HG02938 (cell line): Measurements from ENCODE around the gene ULBP1.
"Not testable (repeated sequence)": the region's sequence is repeated elsewhere in the genome, so short reads cannot be mapped to it uniquely, and the experiment has no call there.

Experiments
- ATAC-seq: cut with Tn5 transposase; IDR thresholded peaks from one replicate; pipeline ENCODE4 v1.9.1; 2021; ENCODE audit warnings: mild to moderate bottlenecking, moderate library complexity; ENCODE audit not compliant: unreplicated experiment

Gene ULBP1

DNA sequence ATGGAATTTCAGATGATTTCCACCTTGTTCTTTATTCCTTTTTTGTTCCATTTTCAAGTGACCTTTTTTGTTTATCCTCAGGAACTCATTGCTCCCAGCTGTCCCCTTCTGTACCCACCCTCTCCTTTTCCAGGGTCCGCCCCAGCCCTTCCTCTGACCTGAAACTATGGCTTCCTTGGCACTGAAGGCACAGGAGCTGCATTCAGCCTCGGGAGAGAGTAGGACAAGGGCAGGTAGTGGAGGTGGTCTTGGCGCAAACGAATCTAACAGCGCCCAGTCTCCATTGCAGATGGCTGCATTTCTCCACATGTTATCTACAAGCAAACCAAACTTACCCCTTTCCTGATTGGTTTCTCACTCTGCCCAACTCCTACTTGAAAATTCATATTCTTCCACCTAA, 30.7 kb upstream of the ULBP1 start:
- no peak for ATAC-seq

DNA sequence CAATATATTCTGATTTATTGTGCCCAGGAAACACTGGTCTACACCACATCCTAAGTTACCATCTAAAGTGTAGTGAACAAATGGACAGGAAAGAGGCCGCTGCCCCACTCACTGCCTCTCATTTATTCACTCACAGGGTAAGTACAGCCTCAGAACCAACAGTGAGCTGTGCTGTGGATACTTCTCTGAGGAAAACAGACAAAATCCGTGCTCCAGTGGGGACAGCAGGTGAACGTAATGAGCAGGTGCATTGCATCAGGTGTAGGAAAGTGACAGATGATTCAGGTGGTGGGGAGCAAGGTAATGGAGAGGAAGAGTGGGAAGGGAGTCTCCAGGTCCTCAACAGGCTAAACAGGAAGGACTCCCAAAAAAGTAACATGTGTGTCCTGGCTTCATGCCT, 30.3 kb upstream of the ULBP1 start:
- ATAC-seq = no peak

DNA sequence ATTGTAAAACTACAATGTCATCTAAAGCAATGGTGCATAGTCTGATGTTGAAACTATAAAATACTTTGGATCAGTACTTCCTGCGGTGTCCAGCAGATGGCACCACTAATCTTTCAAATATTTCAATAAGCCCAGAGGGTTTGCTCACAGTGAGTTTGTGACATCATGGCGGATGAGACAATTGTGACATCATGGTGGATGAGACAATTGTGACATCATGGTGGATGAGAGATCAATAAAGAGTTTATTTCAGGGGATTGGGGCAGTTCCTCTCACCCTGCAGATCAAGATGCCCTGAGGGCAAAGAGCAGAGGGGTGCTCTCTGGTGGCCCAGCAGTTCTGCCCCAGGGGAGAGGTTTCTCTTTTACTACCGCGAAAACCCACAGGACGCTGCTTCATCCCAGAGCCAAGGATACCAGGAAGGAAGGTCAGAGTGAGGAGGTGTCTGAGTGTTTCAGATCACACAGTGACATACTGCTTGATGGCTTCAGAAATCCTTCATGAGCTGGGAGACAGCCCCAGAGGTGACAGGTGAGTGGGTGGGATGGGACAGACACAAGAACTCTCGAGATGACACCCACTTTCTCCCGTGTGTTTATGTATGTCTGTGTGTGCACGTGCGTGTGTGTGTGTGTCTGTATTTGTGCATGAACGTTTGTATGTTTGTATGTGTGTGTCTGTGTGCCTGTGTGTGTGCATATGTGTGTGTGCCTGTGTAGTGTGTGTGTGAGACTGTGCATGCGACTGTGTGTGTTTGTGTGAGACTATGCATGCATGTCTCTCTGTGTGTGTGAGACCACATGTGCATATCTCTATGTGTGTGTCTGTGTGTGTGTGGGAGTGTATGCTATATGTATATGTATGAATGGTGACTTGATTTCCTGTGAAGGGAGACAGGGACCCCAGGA, 29.2 kb upstream of the ULBP1 start:
- no peak for ATAC-seq

DNA sequence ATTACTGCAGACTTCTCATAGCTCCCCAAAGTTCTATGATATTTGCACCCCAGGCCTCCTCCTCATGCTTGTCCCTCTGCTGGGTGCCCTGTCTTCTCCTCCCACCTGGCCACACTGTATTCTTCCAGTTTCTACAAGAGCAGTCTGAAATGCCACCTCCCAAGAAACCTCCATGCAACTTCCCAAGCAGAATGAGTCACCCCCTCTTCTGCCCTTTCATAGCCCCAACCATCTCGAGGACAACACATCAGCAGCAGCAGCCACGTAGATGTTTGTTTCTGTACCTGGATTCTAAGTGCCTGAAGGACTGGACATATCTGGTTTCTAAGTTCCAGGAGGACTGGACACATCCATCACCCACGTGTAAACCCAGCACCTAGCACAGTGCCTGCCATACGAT, 28.5 kb upstream of the ULBP1 start:
- no peak for ATAC-seq

DNA sequence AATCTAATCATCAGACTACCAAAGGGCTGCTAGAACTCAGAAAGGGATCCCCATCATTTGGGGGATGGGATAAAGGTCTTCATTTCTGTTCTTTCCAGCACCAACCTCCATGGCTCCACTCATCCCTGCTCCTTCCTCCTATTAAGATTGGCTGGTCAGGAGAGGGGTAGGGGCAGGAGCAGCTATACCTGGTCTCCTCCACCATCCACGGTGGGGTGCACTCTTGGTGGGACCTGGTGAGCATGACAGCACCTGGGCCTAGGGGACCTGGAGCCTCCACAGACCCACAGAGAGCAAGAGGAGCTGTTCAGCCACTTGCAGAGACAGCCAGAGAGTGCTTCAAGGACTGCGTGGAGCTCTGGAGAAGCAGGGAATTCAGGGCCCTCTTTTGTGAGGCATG, 28.1 kb upstream of the ULBP1 start:
- no peak for ATAC-seq

DNA sequence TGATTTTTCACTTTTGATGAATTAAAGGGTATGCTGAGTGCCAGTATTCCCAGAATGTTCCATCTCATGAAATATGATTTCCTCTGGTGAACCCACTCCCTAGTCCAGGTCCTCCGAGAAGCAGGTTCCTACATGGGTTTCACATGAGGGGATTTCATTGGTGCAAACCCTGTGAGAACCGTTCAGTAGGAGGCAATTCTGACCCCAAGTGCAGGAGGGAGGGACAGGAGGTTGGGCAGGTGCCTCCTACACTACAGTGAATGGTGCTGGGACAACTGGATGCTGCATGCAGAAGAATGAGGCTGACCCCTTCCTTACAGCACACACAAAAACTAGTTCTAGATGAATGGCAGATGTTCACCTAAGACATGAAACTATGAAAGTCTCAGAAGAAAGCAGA, 27.0 kb upstream of the ULBP1 start:
- no peak for ATAC-seq

DNA sequence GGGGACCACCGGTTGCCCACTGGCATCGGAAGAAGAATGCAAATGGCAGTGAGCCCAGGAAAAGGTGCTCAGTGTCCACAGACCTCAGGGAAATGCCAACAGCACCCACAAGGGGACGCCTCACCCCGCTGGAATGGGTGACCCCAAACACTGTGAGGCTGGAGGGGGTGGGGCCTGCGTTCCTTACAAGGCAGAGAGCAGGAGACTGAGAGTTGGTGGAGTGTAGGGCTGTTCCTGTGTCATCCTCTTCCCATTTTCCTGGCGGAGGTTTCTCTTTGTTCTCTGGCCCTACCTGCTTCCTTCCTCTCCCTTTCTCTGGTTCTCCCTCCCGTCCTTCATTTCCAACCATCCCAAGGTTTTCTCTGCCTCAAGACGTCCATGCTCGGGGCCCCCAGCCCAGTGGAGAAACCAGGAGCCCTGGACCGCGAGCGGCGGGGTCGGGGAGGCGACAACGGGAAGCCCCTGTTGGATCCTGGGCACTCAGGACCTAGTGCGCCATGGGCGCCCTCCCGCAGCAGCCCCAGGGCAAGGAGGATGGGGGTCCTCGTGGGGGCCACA, 25.7 kb upstream of the ULBP1 start:
- ATAC-seq = not testable (repeated sequence)

DNA sequence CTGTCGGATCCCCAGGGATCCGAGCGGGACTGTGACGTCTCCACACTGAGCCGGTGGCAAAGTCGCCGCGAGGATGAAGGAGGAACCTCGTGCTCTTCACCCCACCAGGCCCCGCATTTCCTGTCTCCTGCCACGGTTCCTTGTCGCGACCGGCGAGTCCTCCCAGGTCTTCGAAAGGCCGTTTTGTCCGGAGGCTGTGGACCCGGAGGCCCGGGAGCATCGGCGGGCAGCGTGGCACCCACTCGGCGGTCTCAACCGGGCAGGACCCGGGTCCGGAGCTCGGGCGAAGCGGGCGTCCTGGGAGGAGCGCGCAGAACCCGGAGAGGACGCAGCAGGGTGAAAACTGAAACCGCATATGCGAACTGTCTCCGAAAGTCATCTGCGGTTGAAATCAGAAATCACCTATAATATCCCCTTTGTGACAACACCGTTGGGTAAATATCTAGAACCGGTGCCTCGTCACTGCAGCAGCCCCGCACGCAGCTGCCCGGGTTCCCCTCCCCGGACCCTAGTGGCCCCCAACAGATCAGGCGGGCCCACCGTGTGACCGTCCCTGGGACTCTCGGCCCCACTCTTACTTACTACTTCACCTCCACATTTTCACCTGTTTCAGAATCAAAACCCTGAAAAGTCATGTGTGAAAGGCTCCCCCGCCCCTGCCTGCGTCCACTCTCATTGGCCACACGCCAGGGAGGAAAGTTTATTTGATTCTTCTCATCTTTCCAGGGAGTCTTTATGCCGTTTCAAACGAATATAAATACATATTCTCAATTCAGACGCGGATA, 25.0 kb upstream of the ULBP1 start:
- ATAC-seq = peak; percentile 86

DNA sequence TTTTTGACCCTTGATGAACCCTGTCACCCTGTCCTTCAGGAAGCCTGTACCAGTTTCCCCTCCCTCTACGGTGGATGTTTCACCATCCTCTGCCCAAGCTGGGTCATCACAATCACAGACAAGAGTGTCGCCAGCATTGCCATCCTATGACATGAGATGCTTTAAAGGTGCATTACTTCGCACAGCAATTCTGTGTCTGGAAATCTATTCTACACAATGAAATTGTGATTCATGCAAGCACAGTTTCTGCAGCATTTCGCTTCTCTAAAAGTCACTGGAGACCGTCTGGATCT, 24.4 kb upstream of the ULBP1 start:
- ATAC-seq = no peak

DNA sequence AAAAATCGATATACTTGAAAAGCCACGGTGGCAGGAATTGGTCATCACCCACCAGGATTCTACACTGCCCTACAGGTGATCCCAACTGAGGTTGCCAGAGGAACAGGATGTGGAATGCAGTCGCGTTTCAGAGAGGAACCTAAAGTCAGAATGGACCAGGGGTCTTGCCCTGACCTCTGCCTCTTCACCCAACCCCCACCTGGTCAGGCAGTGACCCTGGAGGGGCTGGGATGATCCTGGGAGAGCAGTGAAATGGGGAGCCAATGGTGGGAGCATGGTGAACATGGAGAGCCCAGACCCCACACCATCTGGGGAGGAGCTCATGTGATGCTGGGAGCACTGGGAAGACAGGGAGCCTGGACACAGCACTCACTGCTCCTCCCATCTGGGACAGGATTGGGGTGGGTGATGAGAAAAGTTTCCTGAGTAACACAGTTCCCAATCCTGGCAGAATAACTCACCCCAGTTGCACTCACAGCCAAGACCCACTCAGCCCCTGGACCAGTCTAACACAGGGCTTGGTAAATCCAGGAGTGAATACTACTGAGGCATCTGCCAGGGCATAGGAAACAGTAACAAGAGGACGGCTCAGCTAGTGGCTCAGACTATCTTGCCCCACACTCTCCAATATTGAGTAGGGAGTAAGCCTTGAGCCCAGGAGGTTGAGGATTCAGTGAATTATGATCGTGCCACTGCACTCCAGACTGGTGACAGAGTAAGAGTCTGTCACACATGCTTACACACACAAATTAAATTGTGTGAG, 23.7 kb upstream of the ULBP1 start:
- no peak for ATAC-seq

DNA sequence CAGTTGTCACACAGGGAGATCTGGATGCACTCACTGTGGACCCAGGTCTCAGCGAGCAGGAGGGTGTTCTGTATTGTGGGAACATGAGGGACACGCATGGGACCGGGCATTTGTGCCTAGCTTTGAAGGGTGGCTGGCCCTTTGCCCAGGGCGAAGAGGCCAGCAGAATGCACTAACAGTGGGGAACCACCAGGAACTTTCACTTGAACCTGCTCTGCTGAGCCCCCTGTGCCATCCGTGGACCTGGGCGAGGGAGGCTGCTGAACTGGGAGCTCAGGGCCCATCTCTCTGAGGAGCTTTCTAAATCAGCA, 23.1 kb upstream of the ULBP1 start:
- no peak for ATAC-seq

DNA sequence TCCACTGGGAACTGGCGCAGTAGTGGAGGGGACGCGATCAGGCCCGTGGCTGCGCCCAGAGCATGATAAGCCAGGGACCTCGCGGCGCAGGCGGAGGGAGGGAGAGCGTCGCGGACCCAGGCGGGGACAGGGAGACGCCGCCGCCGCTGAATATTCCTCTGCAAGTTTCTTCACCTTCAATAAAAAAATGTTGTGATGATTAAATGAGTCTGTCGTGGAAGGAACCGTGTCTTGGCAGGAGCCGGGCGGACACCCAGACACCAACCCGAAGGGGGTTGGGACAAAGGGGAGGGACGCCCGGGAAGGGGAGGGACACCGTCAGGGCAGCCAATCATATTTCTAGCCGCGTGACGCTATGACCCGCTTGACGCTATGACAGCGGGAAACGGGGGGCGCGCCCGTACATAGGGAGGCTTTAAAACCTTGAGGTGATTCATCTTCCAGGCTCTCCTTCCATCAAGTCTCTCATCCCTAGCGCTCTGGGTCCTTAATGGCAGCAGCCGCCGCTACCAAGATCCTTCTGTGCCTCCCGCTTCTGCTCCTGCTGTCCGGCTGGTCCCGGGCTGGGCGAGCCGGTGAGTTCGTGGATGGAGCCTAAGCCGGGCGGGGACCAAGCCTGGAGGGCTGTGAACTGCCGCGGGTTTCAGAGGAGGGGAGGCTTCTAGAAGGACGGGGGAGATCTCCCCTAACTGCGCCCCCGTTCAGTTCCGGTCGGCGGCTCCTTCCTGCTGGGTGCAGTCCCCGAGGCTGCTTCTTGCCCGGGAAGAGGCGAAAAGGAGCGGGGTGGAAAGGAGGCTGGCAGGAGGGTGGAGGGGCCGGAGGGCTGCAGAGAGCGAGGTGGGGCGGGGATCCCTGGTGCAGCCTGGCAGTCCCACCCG, 21.9 kb upstream of the ULBP1 start, which contains the start of gene ULBP2:
TSS of gene ULBP2 (plus strand) at position 432 of the 878 bp plus-strand sequence. CDS start at position 491, 59 bp downstream.
- ATAC-seq = no peak

DNA sequence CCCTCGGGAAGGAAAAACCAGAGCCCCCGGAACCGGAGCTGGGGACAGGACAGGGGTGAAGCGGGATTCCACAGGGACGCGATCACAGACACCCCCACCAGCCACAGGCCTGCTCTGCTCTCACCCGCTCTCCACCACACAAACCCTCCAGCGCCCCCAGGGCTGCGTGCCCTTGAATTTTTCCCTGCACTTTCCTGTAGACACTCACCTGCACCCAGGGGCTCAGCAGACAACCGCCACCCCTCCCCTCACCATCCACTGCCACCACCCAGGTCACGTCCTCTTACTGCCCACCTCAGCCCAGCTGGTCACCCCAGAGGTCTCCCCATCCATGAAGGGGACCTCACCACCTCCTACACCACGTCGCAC, 21.3 kb upstream of the ULBP1 start:
- ATAC-seq = no peak

DNA sequence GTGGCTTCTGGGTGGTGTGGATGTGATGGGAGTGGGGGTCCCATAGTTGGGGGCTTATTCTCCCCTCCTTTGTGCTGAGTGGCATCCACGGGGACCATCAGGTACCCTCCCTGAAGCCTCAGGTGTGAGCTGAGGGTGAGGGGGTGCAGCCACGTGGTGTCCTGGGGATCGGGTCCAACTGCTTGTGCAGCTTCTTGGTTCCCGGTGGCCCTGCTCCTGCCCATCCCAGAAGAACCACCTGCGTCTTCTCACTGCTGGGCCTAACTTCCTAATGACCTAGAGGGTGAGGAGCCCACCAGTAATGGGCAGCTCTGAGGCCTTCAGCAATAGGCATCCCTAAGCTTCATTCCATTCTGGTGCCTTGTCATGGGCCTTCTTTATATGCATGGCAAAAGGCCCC, 20.4 kb upstream of the ULBP1 start:
- not testable (repeated sequence) for ATAC-seq

DNA sequence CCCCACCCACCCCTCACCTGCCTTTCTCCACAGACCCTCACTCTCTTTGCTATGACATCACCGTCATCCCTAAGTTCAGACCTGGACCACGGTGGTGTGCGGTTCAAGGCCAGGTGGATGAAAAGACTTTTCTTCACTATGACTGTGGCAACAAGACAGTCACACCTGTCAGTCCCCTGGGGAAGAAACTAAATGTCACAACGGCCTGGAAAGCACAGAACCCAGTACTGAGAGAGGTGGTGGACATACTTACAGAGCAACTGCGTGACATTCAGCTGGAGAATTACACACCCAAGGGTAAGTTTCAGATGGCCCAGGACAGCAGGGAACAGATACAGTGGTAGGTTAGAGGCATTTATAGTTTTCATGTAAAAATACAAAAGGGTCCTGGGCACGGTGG, 18.5 kb upstream of the ULBP1 start:
- not testable (repeated sequence) for ATAC-seq

DNA sequence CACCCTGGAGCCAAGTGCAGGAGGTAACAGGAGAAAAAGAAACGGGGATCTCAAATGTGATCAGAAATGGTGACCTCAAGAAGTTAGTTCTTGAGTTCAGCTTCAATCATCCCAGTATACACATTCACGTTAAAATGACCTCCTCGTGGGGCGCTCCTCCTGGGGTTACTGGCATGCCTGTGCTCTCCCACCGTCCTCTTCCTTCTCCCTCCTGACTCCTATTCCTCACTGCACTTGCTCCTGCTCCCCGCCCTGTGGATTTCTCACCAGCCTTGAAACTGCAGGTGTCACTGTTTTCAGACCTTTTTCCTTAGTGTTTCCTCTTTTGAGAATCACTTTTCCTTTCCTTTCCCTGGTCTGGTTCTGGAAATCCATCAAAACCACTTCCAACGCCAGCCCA, 17.1 kb upstream of the ULBP1 start:
- ATAC-seq = not testable (repeated sequence)

DNA sequence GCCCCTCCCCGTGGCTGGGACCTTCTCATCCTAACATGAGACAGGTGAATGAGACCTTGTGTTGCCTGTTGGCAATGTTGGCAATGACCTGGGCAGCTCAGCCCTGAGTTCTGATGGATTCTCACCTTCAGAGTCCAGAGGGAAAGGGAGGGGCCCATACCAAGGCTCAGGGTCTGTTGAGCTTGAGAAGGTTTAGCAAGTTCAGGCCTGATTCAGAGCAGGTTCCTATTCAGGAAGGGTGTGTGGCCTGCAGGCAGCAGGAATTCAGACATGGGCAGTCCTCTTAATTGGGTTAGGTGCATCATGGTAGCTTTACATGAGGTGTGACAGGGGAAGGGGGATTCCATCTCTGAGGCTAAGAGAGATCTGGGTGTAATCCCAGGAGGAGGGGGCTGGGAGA, 16.2 kb upstream of the ULBP1 start:
- not testable (repeated sequence) for ATAC-seq

DNA sequence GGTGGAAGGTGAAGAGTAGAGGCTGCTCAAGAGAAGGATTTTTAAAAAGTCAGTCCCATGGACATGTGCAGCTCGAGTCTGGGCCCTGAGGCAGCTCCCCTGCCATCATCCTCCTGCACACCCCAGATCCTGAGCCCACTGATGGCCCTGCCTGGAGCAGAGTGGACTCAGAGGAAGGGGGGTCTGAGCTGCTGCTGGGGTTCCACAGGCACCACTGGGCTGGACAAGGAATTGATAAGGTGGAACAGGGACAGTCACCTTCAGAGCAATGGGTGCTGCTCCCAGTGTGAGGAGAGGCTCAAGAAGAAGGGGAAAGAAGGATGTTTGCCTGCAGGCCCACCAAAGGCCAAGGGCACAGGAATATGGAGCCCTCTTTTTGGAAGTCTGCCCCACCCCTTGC, 15.7 kb upstream of the ULBP1 start:
- ATAC-seq = no peak

DNA sequence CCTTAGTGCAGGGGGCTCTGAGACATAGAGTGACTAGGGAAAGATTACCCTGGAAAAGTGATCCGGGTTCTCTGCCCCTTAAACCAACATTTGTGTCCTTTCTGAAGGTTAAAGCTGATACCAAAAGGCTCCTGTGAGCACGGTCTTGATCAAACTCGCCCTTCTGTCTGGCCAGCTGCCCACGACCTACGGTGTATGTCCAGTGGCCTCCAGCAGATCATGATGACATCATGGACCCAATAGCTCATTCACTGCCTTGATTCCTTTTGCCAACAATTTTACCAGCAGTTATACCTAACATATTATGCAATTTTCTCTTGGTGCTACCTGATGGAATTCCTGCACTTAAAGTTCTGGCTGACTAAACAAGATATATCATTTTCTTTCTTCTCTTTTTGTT, 15.1 kb upstream of the ULBP1 start:
- ATAC-seq = no peak

DNA sequence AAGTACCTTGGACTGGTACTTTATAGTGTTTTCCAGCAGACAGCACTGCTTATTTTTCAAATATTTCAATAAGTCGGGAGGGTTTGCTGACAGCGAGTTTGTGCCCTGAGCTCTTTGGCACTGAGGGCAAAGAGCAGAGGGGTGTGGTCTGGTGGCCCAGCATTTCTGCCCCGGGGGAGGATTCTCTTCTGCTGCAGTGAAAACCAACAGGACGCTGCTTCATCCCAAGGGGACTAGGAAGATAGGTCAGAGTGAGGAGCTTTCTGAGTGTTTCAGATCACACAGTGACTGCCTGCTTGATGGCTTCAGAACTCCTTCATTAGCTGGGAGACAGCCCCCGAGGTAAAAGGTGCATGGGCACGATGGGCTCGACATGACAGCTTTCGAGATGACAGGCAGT, 13.3 kb upstream of the ULBP1 start:
- ATAC-seq = no peak
